Activated gamma-delta T cell treated with anti-CD3 and anti-CD28 coated beads, Interleukin-2, amount 50 U/mL, for 16 hours (primary cell): Measurements from ENCODE around the gene MTG1.
"Not testable (repeated sequence)": the region's sequence is repeated elsewhere in the genome, so short reads cannot be mapped to it uniquely, and the experiment has no call there.

ENCODE experiments used
- DNase-seq: peaks from one replicate; pipeline ENCODE4 v3.0.0-alpha.2; 2020; ENCODE audit warnings: low read depth

The MTG1 gene

DNA sequence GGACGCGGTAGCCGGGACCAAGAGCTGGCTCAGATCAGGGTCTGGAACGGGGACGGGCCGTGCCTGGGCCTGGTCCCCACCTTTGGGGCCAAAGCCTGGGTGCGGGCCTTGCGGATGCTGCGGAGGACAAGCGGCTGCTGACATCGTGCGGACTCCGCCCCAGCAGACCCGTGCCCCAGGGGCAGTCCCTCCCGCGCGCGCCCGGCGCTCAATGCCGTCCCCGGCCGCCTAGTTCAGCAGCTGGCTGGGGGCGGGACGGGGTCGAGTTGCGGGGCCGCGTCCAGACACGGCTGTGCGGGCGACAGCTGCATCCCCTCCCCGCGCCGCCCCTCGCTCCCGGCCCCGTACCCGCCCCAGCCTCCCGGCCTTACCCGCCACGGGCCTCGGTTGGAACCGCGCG is 30.1 kb downstream of the MTG1 start:
- DNase-seq: not testable (repeated sequence)

DNA sequence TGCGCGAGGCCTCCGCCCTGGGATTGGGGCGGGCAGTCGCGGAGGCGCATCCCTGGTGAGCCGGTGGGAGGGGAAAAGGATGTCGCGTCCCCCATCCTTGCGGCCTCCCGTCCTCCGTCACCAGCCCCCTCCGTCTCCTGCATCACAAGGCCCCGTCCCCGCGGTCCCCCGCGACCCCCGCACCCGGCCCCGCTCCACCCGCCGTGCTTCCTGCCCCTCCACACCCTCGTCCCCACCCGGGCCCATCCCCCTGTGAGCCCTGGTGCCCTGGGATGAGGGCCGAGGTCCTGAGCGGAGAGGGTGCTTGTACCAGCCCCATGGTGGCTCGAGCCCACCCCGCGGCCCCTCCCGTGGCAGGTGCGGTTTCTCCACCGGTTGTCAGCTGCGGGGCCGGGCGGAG is 30.6 kb downstream of the MTG1 start, which contains the start of gene SPRN:
TSS of gene SPRN (minus strand) at position 25 of the 400 bp plus-strand sequence. CDS start 944 bp downstream, outside the sequence.
- not testable (repeated sequence) for DNase-seq

DNA sequence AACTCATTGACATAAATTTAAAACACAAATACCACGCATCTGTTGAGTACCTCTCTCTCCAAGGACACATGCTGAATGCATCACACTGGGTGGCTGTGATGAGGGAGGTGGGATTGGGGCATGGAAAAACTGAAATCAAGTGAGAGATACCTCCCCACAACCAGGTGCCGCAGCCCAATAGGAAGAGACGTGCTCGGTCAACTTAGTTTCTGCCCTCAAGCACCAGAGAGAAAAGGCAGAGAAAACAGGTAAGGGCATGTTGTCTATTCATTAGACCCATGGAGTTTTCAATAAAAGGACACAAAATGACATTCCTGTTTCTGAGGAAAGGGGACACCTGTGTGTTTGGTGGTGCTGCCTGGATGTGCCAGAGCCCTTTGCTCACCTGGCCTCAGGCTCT is 35.6 kb downstream of the MTG1 start:
- not testable (repeated sequence) for DNase-seq

DNA sequence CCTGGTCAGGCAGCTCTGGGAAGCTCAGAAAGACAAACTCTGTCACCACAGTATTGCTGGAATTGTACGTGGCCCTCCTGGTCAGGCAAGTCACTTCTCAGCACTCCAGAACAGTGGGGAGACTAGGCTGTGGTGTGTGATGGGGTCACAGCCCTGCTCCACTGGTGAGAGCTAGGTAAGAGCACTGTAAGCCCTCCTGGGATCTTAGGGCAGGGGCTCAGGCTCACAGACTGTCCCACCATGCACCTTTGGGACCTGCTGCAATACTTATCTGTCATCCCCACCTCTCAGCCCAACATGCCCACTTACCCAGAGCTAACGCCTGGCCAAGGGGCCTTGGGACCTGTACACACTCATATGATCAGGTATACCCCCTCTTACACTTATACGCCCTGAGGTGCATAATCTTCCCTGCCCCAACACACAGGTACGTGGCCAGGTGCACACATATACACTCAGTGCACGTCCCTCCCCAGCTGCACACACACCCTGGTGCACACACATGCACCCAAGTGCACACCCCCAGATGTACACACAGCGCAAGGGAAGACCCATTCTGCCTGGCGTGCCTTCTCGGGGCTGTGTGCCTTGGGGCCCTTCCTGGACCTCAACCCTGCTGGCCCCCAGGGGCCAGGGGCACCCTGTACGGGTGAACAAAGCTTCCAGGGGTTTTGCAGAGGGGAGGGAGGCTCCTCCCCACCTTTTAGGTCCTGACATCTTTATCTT is 38.1 kb downstream of the MTG1 start:
- DNase-seq: not testable (repeated sequence)

DNA sequence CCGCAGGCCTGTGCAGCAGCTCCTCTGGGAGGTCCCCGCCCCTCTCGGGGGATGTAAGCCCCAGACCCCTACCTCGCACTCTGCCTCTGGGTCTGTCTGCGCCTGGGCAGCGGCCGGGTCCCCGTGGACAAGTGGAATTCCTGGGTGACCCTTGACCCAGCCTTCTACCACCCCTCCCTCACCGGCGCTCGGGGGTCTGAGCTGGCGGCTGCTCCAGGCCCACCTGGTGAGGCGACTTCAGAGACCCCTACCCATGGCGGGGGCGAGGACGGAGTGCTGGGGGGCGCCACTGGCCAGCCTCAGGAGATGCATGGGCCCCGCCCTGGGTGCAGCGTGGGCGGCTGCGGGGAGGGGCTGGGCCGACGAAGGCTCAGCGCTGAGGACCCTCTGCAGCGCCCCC is 38.8 kb downstream of the MTG1 start:
- DNase-seq: not testable (repeated sequence)

DNA sequence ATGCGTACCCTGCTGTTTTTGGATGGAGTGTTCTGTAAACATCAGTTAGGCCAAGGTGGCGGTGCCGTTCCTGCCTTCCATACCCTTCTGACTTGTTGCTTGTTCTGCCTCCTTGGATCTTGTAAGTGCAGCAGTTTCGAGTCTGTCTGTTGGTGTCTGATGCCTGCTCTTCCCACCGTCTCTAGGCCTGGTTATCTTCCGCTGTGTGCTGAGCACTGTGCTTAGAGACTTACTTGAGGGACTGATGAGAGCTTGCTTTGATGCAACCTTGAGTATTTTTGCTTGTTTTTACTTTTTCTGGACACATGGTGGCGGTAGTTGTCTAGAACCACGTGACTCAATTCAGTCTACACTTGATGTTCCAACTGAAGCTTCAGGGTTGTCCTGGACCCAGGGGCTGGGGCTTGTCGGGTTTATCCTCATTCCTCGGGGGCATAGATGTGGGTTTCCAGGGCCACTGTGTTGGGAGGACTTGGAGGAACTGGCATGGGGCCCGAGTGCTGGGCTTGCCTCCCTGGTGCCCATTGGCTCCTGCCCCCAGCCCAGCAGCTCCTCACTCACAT is 44.8 kb downstream of the MTG1 start:
- DNase-seq: no peak

DNA sequence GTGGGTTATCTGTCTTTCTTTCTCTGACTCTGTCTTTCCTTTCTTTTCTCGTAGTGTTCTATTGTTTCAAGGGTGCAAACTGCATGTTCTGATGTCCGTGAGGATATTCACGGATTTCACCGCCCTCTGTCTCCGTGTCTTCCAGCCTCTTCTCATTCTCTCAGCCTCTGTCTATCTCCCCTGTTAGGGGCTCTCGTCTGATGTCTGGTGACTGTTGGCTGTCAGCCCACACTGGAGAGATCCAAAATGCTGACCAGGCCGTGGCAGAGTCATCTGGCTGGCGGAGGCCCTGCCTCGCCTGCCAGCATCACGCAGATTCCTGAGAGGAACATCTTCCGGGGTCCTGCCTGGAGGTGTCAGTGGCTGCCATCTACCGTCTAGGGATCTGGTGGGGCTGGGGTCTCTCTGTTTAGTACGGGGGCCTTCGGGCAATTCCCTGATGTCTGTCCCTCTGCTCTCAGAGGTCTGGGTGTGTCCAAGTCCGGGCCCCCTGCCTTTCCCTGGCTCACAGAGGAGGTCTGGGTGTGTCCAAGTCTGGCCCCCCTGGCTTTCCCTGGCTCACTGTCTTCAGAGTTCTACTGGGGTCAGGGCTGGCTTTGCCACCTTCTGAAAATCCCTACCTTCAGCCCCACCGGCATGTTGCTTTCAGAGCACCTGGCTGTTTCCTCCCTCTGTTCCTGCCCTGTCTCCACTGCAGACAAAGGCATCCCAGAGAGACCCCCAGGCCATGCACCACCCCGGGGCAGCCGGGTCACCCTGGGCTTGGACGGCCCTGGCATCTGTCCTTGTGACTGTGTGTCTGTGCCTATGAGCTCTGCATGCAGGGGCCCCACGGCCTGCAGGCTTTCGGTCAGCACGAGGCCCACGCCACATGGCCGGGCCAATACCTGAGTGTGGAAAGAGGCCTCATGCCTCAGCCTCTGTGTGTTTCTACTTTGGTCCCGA is 45.8 kb downstream of the MTG1 start:
- DNase-seq: no peak

DNA sequence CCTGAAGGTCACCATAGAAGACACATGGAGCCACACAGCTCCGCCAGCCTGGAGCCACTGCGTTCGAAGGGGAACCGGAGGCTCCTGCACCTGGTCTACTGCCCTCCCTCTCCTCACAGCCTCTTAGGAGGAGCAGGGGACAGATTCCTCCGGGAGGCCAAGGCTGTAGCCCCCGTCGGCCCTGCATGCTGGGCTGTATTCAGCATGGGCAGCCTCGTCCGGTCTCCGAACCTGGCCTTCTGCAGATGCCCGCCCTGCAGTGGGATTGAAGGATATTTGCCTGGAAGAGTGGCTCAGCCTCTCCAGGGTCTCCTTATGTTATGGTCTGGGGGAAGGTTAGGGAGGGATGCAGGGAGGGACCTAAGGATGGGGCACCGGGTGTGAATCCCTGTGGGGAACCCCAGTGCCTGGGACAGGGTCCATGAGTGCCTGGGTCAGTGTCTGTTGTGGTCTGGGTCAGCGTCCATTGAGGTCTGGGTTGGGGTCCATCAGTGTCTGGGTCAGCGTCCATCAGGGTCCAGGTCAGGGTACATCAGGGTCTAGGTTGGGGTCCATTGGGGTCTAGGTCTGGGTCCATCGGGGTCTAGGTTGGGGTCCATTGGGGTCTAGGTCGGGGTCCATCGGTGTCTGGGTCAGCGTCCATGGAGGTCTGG is 46.8 kb downstream of the MTG1 start:
- no peak for DNase-seq

DNA sequence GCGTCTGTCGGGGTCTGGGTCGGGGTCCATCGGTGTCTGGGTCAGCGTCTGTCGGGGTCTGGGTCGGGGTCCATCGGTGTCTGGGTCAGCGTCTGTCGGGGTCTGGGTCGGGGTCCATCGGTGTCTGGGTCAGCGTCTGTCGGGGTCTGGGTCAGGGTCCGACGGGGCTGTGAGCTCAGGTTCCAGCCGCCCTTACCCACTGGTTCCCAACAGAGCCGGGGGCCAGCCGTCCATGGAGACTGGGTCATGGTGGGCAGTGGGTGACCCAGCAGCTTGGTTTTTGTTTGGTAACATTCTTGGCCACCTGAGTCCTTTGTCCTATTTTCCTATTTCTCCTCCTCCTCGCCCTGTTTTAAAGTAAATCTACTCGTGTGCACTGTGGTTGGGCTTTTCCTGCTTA is 47.4 kb downstream of the MTG1 start:
- not testable (repeated sequence) for DNase-seq

DNA sequence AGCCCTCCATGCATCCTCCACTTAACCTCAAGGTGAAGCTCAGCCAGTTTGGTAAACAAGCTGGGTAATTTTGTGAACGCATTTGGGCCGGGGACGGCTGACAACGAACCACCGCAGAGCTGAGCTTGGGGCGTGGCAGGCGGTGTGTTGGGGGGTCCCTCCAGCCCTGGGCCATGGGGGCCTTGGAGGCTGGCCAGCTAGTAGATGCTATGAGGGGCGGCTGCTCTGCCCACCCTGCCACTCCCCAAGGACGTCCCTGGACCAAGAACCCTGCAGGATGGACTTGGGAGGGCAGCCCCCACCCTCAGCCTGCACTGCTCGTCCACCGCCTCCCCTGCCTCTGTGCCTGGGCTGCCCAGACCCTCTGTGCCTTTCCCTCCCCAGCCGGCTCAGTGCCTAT is 47.8 kb downstream of the MTG1 start:
- DNase-seq: no peak

DNA sequence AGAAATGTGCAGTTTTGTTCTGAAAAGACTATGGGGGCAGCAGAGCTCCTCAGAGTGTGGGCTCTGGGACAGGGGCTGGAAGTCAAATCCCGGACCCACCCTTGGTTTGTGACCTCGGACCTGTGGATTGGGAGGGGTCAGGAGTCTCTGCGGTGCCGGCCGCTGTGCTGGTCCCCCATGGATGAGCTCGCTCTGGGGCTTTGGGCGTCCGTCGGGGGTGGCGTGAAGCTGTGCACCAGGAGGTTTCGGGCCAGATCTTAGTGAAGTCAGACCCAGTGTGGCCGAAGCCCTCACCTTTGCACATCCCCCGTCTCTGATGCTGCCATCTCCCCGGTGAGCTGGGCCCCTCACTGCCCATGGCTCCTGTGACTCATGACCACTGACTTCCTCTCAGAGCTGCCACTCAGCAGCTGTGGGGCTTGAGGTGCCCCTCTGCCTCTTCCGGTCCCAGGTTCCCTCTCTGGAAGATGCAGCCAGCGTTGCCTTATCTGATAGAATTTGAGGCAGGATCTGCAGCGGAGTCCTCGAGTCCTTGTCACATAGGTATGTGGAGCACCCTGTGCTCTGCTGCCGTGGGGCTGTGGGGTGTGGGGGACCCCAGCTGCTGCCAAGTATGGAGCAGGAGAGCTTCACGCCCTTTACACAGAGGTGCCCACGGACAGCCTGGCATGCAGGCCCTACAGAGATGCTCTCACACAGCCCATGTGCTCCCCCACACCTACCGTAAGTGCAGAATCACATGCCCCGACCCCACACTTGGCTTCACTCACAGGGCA is 48.4 kb downstream of the MTG1 start:
- no peak for DNase-seq

DNA sequence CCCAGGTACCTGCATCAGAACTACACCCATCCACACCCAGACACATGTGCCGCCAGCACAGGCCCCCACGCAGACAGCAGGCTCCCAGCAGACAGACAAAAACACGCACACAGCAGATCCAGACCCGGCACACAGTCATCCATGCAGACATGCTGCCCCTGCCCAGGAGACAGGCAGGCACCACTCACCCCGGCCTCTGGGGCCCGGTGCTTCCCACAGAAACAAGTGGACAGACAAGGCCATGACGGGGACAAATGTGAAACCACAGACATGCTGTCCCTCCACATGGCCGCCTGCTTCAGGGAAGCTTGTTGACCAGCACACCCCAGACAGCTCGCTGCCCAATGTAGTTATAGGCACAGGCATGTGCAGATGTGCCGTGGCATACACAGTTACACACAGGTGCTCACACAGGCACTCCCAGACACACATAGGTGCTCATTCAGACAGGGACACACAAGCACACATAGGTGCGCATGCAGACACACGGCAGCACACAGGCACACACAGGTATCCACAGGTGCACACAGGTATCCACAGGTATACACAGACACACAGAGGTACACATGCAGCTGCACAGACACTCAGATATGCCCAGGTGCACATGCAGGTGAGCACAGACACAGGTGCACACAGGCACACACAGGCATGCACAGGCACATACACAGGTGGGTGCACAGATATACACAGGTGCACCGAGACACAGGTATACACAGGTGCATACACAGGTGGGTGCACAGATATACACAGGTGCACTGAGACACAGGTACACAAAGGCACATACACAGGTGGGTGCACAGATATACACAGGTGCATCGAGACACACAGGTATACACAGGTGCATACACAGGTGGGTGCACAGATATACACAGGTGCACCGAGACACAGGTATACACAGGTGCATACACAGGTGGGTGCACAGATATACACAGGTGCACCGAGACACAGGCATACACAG is 49.3 kb downstream of the MTG1 start:
- no peak for DNase-seq

DNA sequence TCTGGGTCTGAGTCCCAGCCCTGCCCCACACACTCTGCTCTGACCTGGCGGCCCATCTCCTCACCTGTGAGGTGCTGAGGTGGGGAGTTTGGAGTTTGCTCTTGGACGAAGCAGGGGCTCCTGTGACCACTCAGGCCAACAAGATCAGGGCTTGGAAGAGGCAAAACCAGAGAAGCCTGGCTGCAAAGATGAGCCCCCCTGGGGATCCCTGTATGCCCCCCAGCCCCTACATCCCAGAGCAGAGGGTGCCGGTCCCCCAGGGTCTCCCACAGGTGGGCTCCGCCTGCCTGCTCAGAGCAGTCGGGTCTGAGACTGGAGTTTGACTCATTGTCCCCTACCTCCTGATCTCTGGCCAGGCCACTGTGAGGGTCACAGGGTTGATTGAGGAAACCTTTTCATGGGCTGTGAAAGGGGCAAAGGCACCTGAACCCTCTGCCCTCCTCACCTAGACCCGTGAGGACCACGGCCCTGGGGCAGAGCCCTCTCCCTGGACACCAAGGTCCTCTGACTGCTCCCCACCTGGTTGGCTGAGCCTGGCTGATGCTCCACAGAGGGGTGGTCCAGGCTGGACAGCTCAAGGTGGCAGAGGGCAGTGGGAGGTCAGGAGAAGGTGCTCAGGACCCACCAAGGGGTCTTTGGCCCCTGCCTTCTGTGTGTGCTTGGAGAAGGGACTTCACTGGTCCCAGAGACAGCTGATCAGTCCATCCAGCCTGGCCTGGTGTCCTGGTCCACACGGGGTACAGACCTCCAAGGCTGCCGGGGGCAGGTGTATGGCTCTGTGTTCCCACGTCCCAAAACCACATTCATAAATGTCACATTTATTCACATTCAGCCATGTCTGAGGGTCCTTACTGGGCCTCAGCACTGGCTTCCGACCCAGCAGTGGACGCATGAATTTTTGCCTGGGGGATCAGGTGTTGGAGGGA is 50.6 kb downstream of the MTG1 start:
- no peak for DNase-seq

DNA sequence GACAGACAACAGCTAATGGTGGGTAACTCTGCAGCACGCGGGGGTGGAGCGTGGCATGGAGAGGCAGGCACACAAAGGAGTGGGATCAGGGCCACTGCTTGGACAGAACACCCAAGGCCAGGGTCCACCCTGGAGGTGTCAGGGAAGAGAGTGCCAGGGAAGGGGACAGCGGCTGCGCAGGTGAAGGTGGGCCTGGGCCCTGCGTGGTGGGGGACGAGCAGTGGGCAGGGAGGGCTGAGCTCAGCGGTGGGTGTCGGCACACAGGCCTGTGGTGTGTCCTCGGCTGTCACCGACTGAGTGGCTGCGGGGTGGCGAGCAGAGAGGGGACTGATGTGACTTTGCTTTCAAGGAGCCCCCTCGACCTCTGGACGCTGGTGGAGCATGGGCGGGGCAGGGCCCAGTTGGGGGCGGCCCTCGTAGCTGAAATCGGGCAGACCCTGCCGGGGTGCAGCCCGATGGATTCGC is 51.3 kb downstream of the MTG1 start:
- no peak for DNase-seq

DNA sequence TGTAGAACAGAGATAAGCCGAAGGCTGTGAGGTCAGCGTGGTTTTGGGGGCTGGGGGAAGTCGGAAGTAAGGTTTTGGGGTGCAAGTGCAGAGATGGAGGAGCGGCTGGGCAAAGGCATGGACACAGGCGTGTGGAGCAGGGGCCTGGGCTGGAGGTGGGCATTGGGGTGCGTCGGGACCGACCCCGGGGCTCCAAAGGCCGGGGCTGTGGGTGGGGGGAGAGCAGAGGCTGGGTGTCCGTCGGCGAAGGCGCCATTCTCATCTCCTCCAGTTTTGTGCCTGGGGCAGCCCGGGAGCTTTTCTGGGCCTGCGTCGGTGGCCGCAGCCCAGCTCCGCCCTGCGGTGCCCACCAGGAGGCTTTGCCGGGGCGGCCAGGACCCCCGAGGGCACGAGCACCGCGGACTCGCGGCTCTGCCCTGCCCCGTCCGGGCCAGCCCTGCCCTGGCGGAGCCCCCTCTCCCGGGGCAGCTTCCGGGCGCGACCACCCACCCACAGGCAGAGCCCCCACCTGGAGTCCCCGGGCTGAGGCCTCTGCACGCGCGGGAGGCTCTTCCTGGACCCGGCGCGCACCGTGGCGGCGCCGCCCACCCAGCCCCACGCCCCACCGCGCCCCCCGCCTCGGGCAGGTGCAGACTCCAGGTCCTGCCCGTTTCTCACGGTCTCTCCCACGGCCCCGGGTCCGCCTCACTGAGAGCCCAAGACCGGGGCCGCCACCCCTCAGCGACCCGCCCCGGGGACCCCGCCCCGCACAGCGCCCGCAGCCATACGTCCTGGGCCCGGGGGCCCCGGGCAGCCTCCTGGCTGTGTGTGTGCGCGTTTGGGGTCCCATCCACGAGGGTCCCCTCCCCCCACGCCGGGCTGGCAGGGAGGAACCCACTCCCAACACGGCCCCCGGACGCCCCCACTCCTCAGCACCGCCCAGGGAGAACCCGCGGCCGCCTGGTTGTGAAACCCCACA is 52.1 kb downstream of the MTG1 start:
- no peak for DNase-seq

DNA sequence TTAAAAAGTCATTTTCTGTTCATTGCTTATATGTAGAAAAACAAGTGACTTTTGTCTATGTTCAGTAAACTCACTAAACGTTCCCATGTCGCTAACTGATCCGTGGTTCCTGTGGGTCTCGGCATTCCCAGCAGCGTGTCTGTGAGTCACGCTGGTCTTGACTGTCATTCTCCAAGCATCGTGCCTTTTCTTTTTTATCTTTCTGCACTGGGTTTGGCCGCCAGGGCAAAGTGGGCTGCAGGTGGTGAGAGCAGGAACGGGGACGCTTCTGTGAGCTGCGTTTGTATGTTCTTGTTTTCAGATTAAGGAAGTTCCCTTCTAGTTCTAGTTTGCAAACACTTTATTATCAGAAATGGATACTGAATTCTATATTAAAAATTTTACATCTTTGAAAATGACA is 53.0 kb downstream of the MTG1 start:
- no peak for DNase-seq

DNA sequence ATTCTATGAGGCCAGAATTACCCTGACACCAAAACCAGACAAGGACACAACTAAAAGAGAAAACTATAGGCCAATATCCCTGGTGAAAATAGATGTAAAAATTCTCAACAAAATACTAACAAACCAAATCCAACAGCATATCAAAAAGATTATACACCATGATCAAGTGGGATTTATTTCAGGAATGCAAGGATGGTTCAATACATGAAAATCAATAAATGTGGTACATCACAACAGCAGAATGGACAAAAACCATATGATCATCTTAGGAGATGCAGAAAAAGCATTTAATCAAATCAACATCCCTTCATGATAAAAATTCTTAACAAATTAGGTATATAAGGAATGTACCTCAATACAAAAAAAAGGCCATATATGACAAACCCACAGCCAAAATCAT is 54.2 kb downstream of the MTG1 start:
- no peak for DNase-seq

DNA sequence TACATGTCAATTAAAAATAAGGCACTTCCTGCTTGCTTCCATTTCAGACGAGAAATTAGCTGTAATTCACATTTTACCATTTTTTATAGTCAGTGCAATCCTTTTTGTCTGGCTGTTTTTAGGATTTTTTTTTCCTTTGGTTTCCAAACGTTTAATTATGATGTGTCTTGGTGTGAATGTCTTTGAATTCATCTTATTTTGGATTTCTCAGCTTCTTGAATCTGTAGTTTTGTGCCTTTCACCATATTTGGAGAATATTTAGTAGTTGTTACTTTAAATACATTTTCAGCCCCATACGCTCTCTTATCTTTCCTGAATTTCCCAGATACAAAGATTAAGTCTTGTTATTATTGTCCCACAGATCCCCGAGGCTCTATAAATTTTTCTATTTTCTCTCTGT is 57.4 kb downstream of the MTG1 start:
- no peak for DNase-seq
